WTC11 (cell line): ENCODE data around the gene NUDT3. TPM values are rescaled to one million over a fixed set of nuclear protein-coding genes. Genes with fewer than 3 reads are reported as not detected.

Experiments
- ATAC-seq: fragments of 200-7000 bp; cut with Tn5 transposase; 2 replicates; pipeline ENCODE4 v1.10.0; 2021; ENCODE audit warnings: mild to moderate bottlenecking, moderate library complexity
- CTCF ChIA-PET: fragments of 300-600 bp; sonication (Branson Sonifier 250); formaldehyde crosslinking; loops from one replicate; lab custom pipeline; 2021; ENCODE audit warnings: antibody characterized with exemption; lab: Charles Lee
- POLR2A ChIA-PET: fragments of 350-600 bp; sonication (Branson Sonifier 250); formaldehyde crosslinking; loops from one replicate; lab custom pipeline; 2021; ENCODE audit warnings: antibody characterized with exemption; lab: Charles Lee
- DNase-seq: peaks from one replicate; pipeline ENCODE4 v3.0.0; 2021; ENCODE audit warnings: low spot score
- H3K27ac Mint-ChIP-seq: 2 replicates; pipeline ENCODE4 v1.8.0; 2021; ENCODE audit warnings: mixed read lengths
- H3K27me3 Mint-ChIP-seq: 2 replicates; pipeline ENCODE4 v1.8.0; 2021; ENCODE audit warnings: low read depth, mild to moderate bottlenecking, moderate library complexity, mixed read lengths
- H3K36me3 Mint-ChIP-seq: 2 replicates; pipeline ENCODE4 v1.8.0; 2021; ENCODE audit warnings: mixed read lengths
- H3K4me1 Mint-ChIP-seq: 2 replicates; pipeline ENCODE4 v1.8.0; 2022; ENCODE audit warnings: mixed read lengths
- H3K4me3 Mint-ChIP-seq: 2 replicates; pipeline ENCODE4 v1.8.0; 2021; ENCODE audit warnings: mild to moderate bottlenecking, moderate library complexity, mixed read lengths
- H3K9me3 Mint-ChIP-seq: 2 replicates; pipeline ENCODE4 v1.8.0; 2021; ENCODE audit warnings: mixed read lengths
- ARID4B ChIP-seq: sonication (generic); formaldehyde crosslinking; IDR thresholded peaks from 2 replicates; pipeline ENCODE4 v1.8.0; 2023; ENCODE audit warnings: missing genetic modification reagents, mild to moderate bottlenecking, borderline replicate concordance
- FOXJ3 ChIP-seq: sonication (generic); formaldehyde crosslinking; IDR thresholded peaks from 2 replicates; pipeline ENCODE4 v1.9.0; 2021; ENCODE audit warnings: missing genetic modification reagents, mild to moderate bottlenecking, borderline replicate concordance
- FOXP4 ChIP-seq: sonication (generic); formaldehyde crosslinking; IDR thresholded peaks from 2 replicates; pipeline ENCODE4 v1.8.0; 2022; ENCODE audit warnings: mild to moderate bottlenecking, missing genetic modification reagents
- IRF1 ChIP-seq: sonication (generic); formaldehyde crosslinking; IDR thresholded peaks from 2 replicates; pipeline ENCODE4 v1.8.0; 2023; ENCODE audit warnings: missing genetic modification reagents
- IRF2 ChIP-seq: sonication (generic); formaldehyde crosslinking; IDR thresholded peaks from 2 replicates; pipeline ENCODE4 v1.8.0; 2022; ENCODE audit warnings: low read depth, missing genetic modification reagents, borderline replicate concordance
- NFATC4 ChIP-seq: fragments of 250-450 bp; sonication (Bioruptor Pico); IDR thresholded peaks from 2 replicates; pipeline ENCODE4 v1.9.0; 2021; ENCODE audit warnings: mild to moderate bottlenecking
- NFE2L1 ChIP-seq: sonication (generic); formaldehyde crosslinking; IDR thresholded peaks from 2 replicates; pipeline ENCODE4 v1.8.1; 2023; ENCODE audit warnings: missing genetic modification reagents
- NR1H2 ChIP-seq: sonication (generic); formaldehyde crosslinking; IDR thresholded peaks from 2 replicates; pipeline ENCODE4 v1.9.0; 2021; ENCODE audit warnings: mild to moderate bottlenecking, moderate library complexity, missing genetic modification reagents
- NR2C2 ChIP-seq: sonication (generic); formaldehyde crosslinking; IDR thresholded peaks from 2 replicates; pipeline ENCODE4 v1.8.0; 2022; ENCODE audit warnings: mild to moderate bottlenecking, missing genetic modification reagents
- SMAD4 ChIP-seq: sonication (generic); formaldehyde crosslinking; IDR thresholded peaks from 2 replicates; pipeline ENCODE4 v1.8.0; 2022; ENCODE audit warnings: mild to moderate bottlenecking, missing genetic modification reagents
- SOX15 ChIP-seq: fragments of 250-450 bp; sonication (Bioruptor Pico); IDR thresholded peaks from 2 replicates; pipeline ENCODE4 v1.9.0; 2021; ENCODE audit warnings: mild to moderate bottlenecking
- STAT6 ChIP-seq: sonication (generic); formaldehyde crosslinking; conservative IDR thresholded peaks from 2 replicates; pipeline ENCODE4 v1.8.1; 2023; ENCODE audit warnings: mild to moderate bottlenecking, low read depth, missing genetic modification reagents, moderate library complexity
- TEAD1 ChIP-seq: sonication (generic); formaldehyde crosslinking; IDR thresholded peaks from 2 replicates; pipeline ENCODE4 v1.8.0; 2022; ENCODE audit warnings: mild to moderate bottlenecking, missing genetic modification reagents
- ZNF121 ChIP-seq: sonication (generic); formaldehyde crosslinking; IDR thresholded peaks from 2 replicates; pipeline ENCODE4 v1.8.0; 2023; ENCODE audit warnings: missing genetic modification reagents
- ZNF263 ChIP-seq: sonication (generic); formaldehyde crosslinking; IDR thresholded peaks from 2 replicates; pipeline ENCODE4 v1.8.1; 2022; ENCODE audit warnings: low read depth, mild to moderate bottlenecking, moderate library complexity, missing genetic modification reagents
- ZNF416 ChIP-seq: fragments of 250-450 bp; sonication (Bioruptor Pico); IDR thresholded peaks from 2 replicates; pipeline ENCODE4 v1.9.0; 2021; ENCODE audit warnings: mild to moderate bottlenecking, inconsistent platforms
- ZNF512 ChIP-seq: sonication (generic); formaldehyde crosslinking; IDR thresholded peaks from 2 replicates; pipeline ENCODE4 v1.8.1; 2022; ENCODE audit warnings: missing genetic modification reagents, borderline replicate concordance
- ZNF671 ChIP-seq: fragments of 250-450 bp; sonication (Bioruptor Pico); IDR thresholded peaks from 2 replicates; pipeline ENCODE4 v1.8.0; 2021; ENCODE audit warnings: mild to moderate bottlenecking
- total RNA-seq: library from RNA; stranded (reverse); gene quantifications from 3 replicates; pipeline ENCODE4 v1.2.3, GENCODE V29; 2021
- TF ChIP-seq, protein P1 (sequence below): sonication (generic); formaldehyde crosslinking; IDR thresholded peaks from 2 replicates; pipeline ENCODE4 v1.8.1; 2023; ENCODE audit warnings: mild to moderate bottlenecking, missing genetic modification reagents, moderate library complexity
- TF ChIP-seq, protein P2 (sequence below): sonication (generic); formaldehyde crosslinking; IDR thresholded peaks from 2 replicates; pipeline ENCODE4 v1.8.1; 2022; ENCODE audit warnings: mild to moderate bottlenecking, moderate library complexity, missing genetic modification reagents
- TF ChIP-seq, protein P3 (sequence below): sonication (generic); formaldehyde crosslinking; IDR thresholded peaks from 2 replicates; pipeline ENCODE4 v1.8.1; 2023; ENCODE audit warnings: mild to moderate bottlenecking, moderate library complexity, missing genetic modification reagents

The NUDT3 gene
- total RNA-seq, 1 experiment from 2014 or later: 30.0 TPM

DNA sequence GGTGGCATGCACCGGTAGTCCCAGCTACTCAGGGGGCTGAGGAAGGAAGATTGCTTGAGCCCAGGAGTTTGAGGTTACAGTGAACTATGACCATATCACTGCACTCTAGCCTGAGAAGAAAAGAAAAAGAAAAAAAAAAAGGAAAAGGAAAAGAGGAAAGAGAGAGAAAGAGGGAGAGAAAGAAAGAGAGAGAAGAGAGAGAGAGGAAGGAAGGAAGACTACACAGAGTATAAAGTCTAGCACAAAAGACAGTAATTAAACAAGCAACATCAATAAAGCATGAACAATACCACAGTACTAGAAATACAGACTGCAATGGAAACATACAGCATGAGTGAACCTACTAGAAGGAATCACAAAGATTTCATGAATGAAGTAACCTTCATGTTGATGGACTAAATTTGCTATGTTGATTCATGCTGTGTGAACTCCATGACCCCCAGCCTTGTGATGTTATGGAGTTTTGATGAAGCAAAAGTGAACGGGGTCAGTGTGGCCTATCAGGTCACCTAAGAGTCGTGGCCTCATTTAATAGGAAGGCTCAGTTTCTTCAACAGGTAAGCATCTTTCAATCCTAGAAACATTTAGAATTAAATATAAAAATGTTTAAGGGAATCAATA is 57.6 kb downstream of the NUDT3 start:
- POLR2A ChIA-PET: no interaction called here
- peaks cover 9% of the 10 kb centered on the region for H3K36me3 Mint-ChIP-seq
- H3K4me1 Mint-ChIP-seq: peaks cover 34% of the 10 kb centered on the region
- no peaks in the 10 kb centered on the region for H3K9me3 Mint-ChIP-seq
- no peaks in the 10 kb centered on the region for H3K27me3 Mint-ChIP-seq
- DNase-seq (no peak), ATAC-seq (no peak)
- H3K27ac Mint-ChIP-seq: no peak overlapping the region
- no peak overlapping the region for H3K4me3 Mint-ChIP-seq
- CTCF ChIA-PET: no interaction called here
- TF ChIP-seq SOX15 (CRISPR knock-in tag): no peak
- no peak for TF ChIP-seq TEAD1 (CRISPR knock-in tag)
- no peak for TF ChIP-seq ARID4B (CRISPR knock-in tag)
- TF ChIP-seq ZNF416 (CRISPR knock-in tag): no peak
- TF ChIP-seq NR2C2 (CRISPR knock-in tag): no peak
- no peak for TF ChIP-seq NFE2L1
- TF ChIP-seq, protein P1, sequence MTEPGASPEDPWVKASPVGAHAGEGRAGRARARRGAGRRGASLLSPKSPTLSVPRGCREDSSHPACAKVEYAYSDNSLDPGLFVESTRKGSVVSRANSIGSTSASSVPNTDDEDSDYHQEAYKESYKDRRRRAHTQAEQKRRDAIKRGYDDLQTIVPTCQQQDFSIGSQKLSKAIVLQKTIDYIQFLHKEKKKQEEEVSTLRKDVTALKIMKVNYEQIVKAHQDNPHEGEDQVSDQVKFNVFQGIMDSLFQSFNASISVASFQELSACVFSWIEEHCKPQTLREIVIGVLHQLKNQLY: no peak

DNA sequence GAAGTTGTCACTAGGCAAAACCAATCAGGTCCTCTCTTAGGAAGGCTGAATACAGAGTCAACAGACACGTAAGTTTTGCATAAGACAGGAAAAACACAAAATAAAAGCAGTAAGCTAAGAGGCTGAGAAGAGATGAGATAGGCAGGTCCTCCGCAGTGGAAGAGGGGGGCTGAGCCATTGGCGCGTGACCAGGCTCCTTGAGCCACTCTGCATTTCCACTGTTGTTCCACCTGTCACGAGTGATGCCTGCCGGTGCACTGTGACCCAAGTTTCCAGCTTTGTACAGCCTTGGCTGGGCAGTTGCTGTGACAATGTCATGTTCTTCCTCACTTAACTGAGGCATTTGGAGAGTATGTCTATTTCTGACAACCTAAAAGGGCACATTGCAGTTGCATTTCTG is 58.6 kb downstream of the NUDT3 start:
- ChIA-PET CTCF (no interaction called here), POLR2A (no interaction called here)
- Mint-ChIP-seq H3K4me3 (no peak overlapping the region), H3K9me3 (no peaks in the 10 kb centered on the region), H3K36me3 (peaks cover 12% of the 10 kb centered on the region), H3K4me1 (peaks cover 27% of the 10 kb centered on the region), H3K27me3 (no peaks in the 10 kb centered on the region), H3K27ac (0 out of 2 replicates have a peak overlapping the region, but pooled peaks have one; percentile 68)
- ATAC-seq (no peak), DNase-seq (no peak)
- TF ChIP-seq FOXJ3 (CRISPR knock-in tag) (no peak), ZNF263 (CRISPR knock-in tag) (no peak), ZNF512 (CRISPR knock-in tag) (no peak), IRF1 (CRISPR knock-in tag) (no peak), STAT6 (CRISPR knock-in tag) (no peak), SMAD4 (no peak), ZNF121 (no peak), NFATC4 (CRISPR knock-in tag) (no peak), FOXP4 (CRISPR knock-in tag) (no peak), ZNF671 (CRISPR knock-in tag) (no peak), IRF2 (no peak), NR1H2 (CRISPR knock-in tag) (no peak)
- TF ChIP-seq, protein P2, sequence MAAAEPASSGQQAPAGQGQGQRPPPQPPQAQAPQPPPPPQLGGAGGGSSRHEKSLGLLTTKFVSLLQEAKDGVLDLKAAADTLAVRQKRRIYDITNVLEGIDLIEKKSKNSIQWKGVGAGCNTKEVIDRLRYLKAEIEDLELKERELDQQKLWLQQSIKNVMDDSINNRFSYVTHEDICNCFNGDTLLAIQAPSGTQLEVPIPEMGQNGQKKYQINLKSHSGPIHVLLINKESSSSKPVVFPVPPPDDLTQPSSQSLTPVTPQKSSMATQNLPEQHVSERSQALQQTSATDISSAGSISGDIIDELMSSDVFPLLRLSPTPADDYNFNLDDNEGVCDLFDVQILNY: no peak
- TF ChIP-seq, protein P3, sequence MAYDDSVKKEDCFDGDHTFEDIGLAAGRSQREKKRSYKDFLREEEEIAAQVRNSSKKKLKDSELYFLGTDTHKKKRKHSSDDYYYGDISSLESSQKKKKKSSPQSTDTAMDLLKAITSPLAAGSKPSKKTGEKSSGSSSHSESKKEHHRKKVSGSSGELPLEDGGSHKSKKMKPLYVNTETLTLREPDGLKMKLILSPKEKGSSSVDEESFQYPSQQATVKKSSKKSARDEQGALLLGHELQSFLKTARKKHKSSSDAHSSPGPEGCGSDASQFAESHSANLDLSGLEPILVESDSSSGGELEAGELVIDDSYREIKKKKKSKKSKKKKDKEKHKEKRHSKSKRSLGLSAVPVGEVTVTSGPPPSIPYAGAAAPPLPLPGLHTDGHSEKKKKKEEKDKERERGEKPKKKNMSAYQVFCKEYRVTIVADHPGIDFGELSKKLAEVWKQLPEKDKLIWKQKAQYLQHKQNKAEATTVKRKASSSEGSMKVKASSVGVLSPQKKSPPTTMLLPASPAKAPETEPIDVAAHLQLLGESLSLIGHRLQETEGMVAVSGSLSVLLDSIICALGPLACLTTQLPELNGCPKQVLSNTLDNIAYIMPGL (CRISPR knock-in tag): no peak
